GM23248 (cell line): ENCODE data around the gene EI24.

ENCODE experiments used
- EZH2 ChIP-seq: fragments of 200-600 bp; sonication (generic); IDR thresholded peaks from 2 replicates; pipeline ENCODE4 v1.6.1; 2018; ENCODE audit warnings: antibody characterized with exemption, mild to moderate bottlenecking; ENCODE audit not compliant: insufficient read depth, poor library complexity, severe bottlenecking
- EZH2phosphoT487 ChIP-seq: fragments of 200-600 bp; sonication (generic); IDR thresholded peaks from 2 replicates; pipeline ENCODE4 v1.6.1; 2018; ENCODE audit warnings: antibody characterized with exemption, moderate library complexity, mild to moderate bottlenecking, low read depth; ENCODE audit not compliant: insufficient read depth

DNA sequence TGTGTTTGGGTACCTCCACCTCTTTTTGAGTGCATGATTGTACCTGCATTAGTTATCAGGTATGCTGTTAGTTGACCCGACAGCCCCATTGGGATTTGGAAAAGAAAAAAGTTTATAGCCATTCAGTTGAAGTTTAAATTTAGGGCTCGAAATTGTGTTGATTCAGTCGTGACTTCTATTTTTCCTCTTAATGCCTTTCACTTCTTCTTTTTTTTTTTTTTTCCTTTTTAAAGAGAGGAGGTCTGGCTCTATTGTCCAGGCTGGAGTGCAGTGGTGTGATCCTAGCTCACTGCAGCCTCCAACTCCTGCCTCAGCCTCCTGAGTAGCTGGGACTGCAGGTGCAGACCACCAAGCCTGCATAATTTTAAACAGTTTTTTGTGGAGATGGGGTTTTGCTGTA is 25.7 kb downstream of the EI24 start:
- TF ChIP-seq EZH2phosphoT487: no peak
- TF ChIP-seq EZH2: no peak
